H1 (cell line): ENCODE results near the gene OGN. TPM values are rescaled to one million over a fixed set of nuclear protein-coding genes. Genes with fewer than 3 reads are reported as not detected.
"Not testable (repeated sequence)": the region's sequence is repeated elsewhere in the genome, so short reads cannot be mapped to it uniquely, and the experiment has no call there.

ENCODE experiments used
- CTCF ChIA-PET: fragments of 300-600 bp; sonication (Branson Sonifier 250); formaldehyde crosslinking; loops from one replicate; lab custom pipeline; 2021; ENCODE audit not compliant: partially characterized antibody; lab: Charles Lee
- POLR2A ChIA-PET: fragments of 300-600 bp; sonication (Branson Sonifier 250); formaldehyde crosslinking; loops from one replicate; lab custom pipeline; 2021; ENCODE audit warnings: inconsistent platforms; ENCODE audit not compliant: partially characterized antibody; lab: Charles Lee
- DNase-seq, 2 experiments: peaks; one replicate each; pipeline versions ENCODE4 v3.0.0 to v3.0.0-alpha.2; 2010 to 2022; ENCODE audit warnings: low spot score in 2 of 2, low read depth in 1 of 2, mixed read lengths in 1 of 2
- FAIRE-seq: peaks from 2 replicates; lab custom pipeline; 2011; peaks lifted over from hg19 to GRCh38; lab: Jason Lieb, UNC
- H2AFZ ChIP-seq: 2 replicates; pipeline ENCODE4 v1.8.1; 2012; ENCODE audit warnings: low read length, inconsistent platforms
- H2AK5ac ChIP-seq: 2 replicates; pipeline ENCODE4 v1.6.1; 2013; ENCODE audit warnings: low read depth, low read length
- H2BK120ac ChIP-seq: replicated peaks from 2 replicates; pipeline ENCODE3; 2013; ENCODE audit warnings: low read depth, low read length, inconsistent platforms
- H2BK12ac ChIP-seq: 2 replicates; pipeline ENCODE4 v1.6.1; 2013; ENCODE audit warnings: low read depth, low read length
- H2BK15ac ChIP-seq: 2 replicates; pipeline ENCODE4 v1.6.1; 2013; ENCODE audit warnings: low read length
- H2BK20ac ChIP-seq: 2 replicates; pipeline ENCODE4 v1.6.1; 2013; ENCODE audit warnings: low read length
- H2BK5ac ChIP-seq: 2 replicates; pipeline ENCODE4 v1.6.1; 2013; ENCODE audit warnings: low read depth, low read length
- H3K14ac ChIP-seq: 2 replicates; pipeline ENCODE4 v1.6.1; 2013; ENCODE audit warnings: inconsistent platforms; ENCODE audit not compliant: insufficient read length
- H3K18ac ChIP-seq: 2 replicates; pipeline ENCODE4 v1.6.1; 2013; ENCODE audit warnings: low read length; ENCODE audit errors: extremely low read depth
- H3K23ac ChIP-seq: 2 replicates; pipeline ENCODE4 v1.6.1; 2013; ENCODE audit warnings: inconsistent platforms; ENCODE audit not compliant: insufficient read length
- H3K23me2 ChIP-seq: 2 replicates; pipeline ENCODE4 v1.6.1; 2013; ENCODE audit warnings: low read depth, low read length
- H3K27ac ChIP-seq: 2 replicates; pipeline ENCODE4 v1.6.1; 2011; ENCODE audit warnings: low read depth, low read length, inconsistent platforms
- H3K27me3 ChIP-seq, 4 experiments: replicated peaks in 1 of 4; 1 replicate in 1 of 4; 2 replicates in 3 of 4; pipeline versions ENCODE4 v1.6.1 to v1.8.1; 2011 to 2013; ENCODE audit warnings: low read length in 3 of 4, mild to moderate bottlenecking in 3 of 4, inconsistent platforms in 2 of 4, mixed read lengths in 2 of 4, moderate library complexity in 1 of 4; ENCODE audit not compliant: control insufficient read depth in 3 of 4, insufficient read depth in 3 of 4; ENCODE audit errors: extremely low read depth in 1 of 4
- H3K36me3 ChIP-seq, 4 experiments: 2 replicates each; pipeline versions ENCODE4 v1.6.1 to v1.8.1; 2011 to 2013; ENCODE audit warnings: mild to moderate bottlenecking in 4 of 4, low read length in 3 of 4, moderate library complexity in 2 of 4, control low read depth in 1 of 4, inconsistent platforms in 1 of 4; ENCODE audit not compliant: insufficient read depth in 4 of 4, control insufficient read depth in 2 of 4
- H3K4ac ChIP-seq: replicated peaks from 2 replicates; pipeline ENCODE3; 2013; ENCODE audit warnings: low read length, low read depth, mixed read lengths, inconsistent platforms; ENCODE audit not compliant: insufficient read length
- H3K4me1 ChIP-seq, 4 experiments: replicated peaks in 1 of 4; 1 replicate in 1 of 4; 2 replicates in 3 of 4; pipeline versions ENCODE4 v1.6.1 to v1.8.1; 2011 to 2013; ENCODE audit warnings: low read length in 3 of 4, inconsistent platforms in 2 of 4, mixed read lengths in 1 of 4; ENCODE audit not compliant: insufficient read depth in 4 of 4, control insufficient read depth in 3 of 4
- H3K4me2 ChIP-seq, 2 experiments: 2 replicates each; pipeline versions ENCODE4 v1.6.1 to v1.8.1; 2011 to 2013; ENCODE audit warnings: low read depth in 2 of 2, low read length in 2 of 2, control low read depth in 1 of 2, inconsistent platforms in 1 of 2, mild to moderate bottlenecking in 1 of 2; ENCODE audit not compliant: insufficient read depth in 1 of 2
- H3K4me3 ChIP-seq, 4 experiments: fragments of 200-600, 300-600 bp in 1 of 4; sonication (generic), shearing (Covaris generic), sonication (Bioruptor Twin) in 1 of 4; 2 replicates each; pipeline versions ENCODE4 v1.5.1 to v1.8.1; 2011 to 2016; ENCODE audit warnings: low read length in 4 of 4, low read depth in 3 of 4, control low read depth in 2 of 4, inconsistent platforms in 2 of 4, mild to moderate bottlenecking in 2 of 4, mixed read lengths in 1 of 4, moderate library complexity in 1 of 4; ENCODE audit not compliant: insufficient read depth in 2 of 4; ENCODE audit errors: extremely low read depth in 1 of 4
- H3K56ac ChIP-seq: replicated peaks from 2 replicates; pipeline ENCODE3; 2013; ENCODE audit warnings: low read depth, mild to moderate bottlenecking, mixed read lengths, low read length, inconsistent platforms; ENCODE audit not compliant: insufficient read length
- H3K79me1 ChIP-seq: 2 replicates; pipeline ENCODE4 v1.6.1; 2013; ENCODE audit warnings: low read depth, low read length, control low read depth
- H3K79me2 ChIP-seq, 2 experiments: 2 replicates each; pipeline versions ENCODE4 v1.6.1 to v1.8.1; 2012 to 2013; ENCODE audit warnings: low read length in 2 of 2, mild to moderate bottlenecking in 2 of 2, inconsistent platforms in 1 of 2; ENCODE audit not compliant: insufficient read depth in 2 of 2, control insufficient read depth in 1 of 2
- H3K9ac ChIP-seq, 4 experiments: replicated peaks in 1 of 4; 1 replicate in 1 of 4; 2 replicates in 3 of 4; pipeline versions ENCODE4 v1.6.1 to v1.8.1; 2011 to 2013; ENCODE audit warnings: low read depth in 3 of 4, low read length in 3 of 4, control low read depth in 2 of 4, mild to moderate bottlenecking in 2 of 4, moderate library complexity in 2 of 4, inconsistent platforms in 1 of 4; ENCODE audit errors: extremely low read depth in 1 of 4
- H3K9me3 ChIP-seq, 2 experiments: 2 replicates each; pipeline versions ENCODE4 v1.6.1 to v1.8.1; 2012 to 2013; ENCODE audit warnings: mild to moderate bottlenecking in 2 of 2, moderate library complexity in 2 of 2, control low read depth in 1 of 2, inconsistent platforms in 1 of 2, low read depth in 1 of 2, low read length in 1 of 2, mixed read lengths in 1 of 2; ENCODE audit not compliant: insufficient read depth in 2 of 2
- H4K20me1 ChIP-seq, 2 experiments: replicated peaks in 1 of 2; 2 replicates each; pipeline versions ENCODE3 to v1.8.1; 2011 to 2013; ENCODE audit warnings: inconsistent platforms in 2 of 2, low read length in 2 of 2, mild to moderate bottlenecking in 1 of 2; ENCODE audit not compliant: insufficient read depth in 2 of 2, control insufficient read depth in 1 of 2
- H4K5ac ChIP-seq: 2 replicates; pipeline ENCODE4 v1.6.1; 2013; ENCODE audit warnings: low read length, low read depth, mixed read lengths, inconsistent platforms; ENCODE audit not compliant: insufficient read length
- H4K8ac ChIP-seq: 2 replicates; pipeline ENCODE4 v1.8.0; 2013; ENCODE audit warnings: mild to moderate bottlenecking, moderate library complexity, low read length, inconsistent platforms; ENCODE audit not compliant: insufficient read depth; ENCODE audit errors: extremely low read depth
- H4K91ac ChIP-seq: replicated peaks from 2 replicates; pipeline ENCODE3; 2013; ENCODE audit warnings: low read length, mixed read lengths, inconsistent platforms; ENCODE audit not compliant: insufficient read length
- WGBS, 2 experiments: shearing (Covaris generic) in 1 of 2; methylation state at CpG; one replicate each; pipeline versions ENCODE4 v1.1.6 to v1.1.7; 2013 to 2015; ENCODE audit warnings: low lambda C conversion rate in 2 of 2, mixed read lengths in 2 of 2, inconsistent platforms in 1 of 2, low coverage in 1 of 2, missing lambda C conversion rate in 1 of 2; ENCODE audit not compliant: insufficient replicate concordance in 2 of 2, insufficient coverage in 1 of 2, insufficient read length in 1 of 2; ENCODE audit errors: extremely low coverage in 1 of 2, missing lambda C conversion rate in 1 of 2; 5-methylcytosine and 5-hydroxymethylcytosine counted together
- polyA plus RNA-seq, 7 experiments: library from polyadenylated mRNA; depleted of rRNA in 3 of 7; stranded (reverse) in 5 of 7; unstranded in 2 of 7; fragments of >200 nt in 5 of 7; fragments of 200-250 nt in 2 of 7; gene quantifications; 1 replicate in 5 of 7; 2 replicates in 1 of 7; 4 replicates in 1 of 7; pipeline versions ENCODE4 v1.2.1 to v1.2.3, GENCODE V29; 2011 to 2013; ENCODE audit warnings: missing spikeins in 2 of 7, mixed read lengths in 2 of 7
- total RNA-seq: library from RNA; stranded (reverse); fragmentation: NEBNext Ultra II Directional; extraction: Animal tissue kit (Norgen Biotek cat#: 25700); gene quantifications from 2 replicates; pipeline ENCODE4 v1.2.1, GENCODE V29; 2021

Gene OGN
- total and polyA plus RNA-seq, 2 of the 8 experiments (the other 6 are each of a cell fraction or from before 2014, with no cell fraction given) = not detected

GRCh38 chr9:92411157-92411556, 6.8 kb upstream of the OGN start:
- H3K56ac ChIP-seq, H3K4me1 ChIP-seq, H2BK15ac ChIP-seq, H4K91ac ChIP-seq, H4K20me1 ChIP-seq, H3K27me3 ChIP-seq, H3K9ac ChIP-seq, H2AK5ac ChIP-seq, H3K36me3 ChIP-seq, DNase-seq, CTCF ChIA-PET, H2AFZ ChIP-seq, H2BK5ac ChIP-seq, H3K79me1 ChIP-seq, H4K5ac ChIP-seq, H3K4me3 ChIP-seq, H3K9me3 ChIP-seq, POLR2A ChIA-PET, H2BK20ac ChIP-seq, H3K4ac ChIP-seq, H3K23me2 ChIP-seq, FAIRE-seq, H4K8ac ChIP-seq, H3K18ac ChIP-seq, H3K27ac ChIP-seq, H2BK12ac ChIP-seq, H3K4me2 ChIP-seq, H3K79me2 ChIP-seq, H3K14ac ChIP-seq, H3K23ac ChIP-seq, H2BK120ac ChIP-seq: not testable (repeated sequence)
- 91% methylated on average over 4 of the region's 4 CpGs; no CpG with 5 or more reads in 1 of the 2 experiments for WGBS, 2 experiments
